Fibroblast of skin of scalp (primary cell): ENCODE results near the gene SOBP.
A peak's percentile ranks its signal among the peaks of the same experiment; 100 is the strongest.

Source experiments
- DNase-seq: peaks from one replicate; pipeline ENCODE4 v3.0.0-alpha.2; 2013

The SOBP gene

GRCh38 chr6:107621229-107621937 lies 131.5 kb downstream of the SOBP start:
- no peak for DNase-seq

- DNase-seq: no peak
Measured at GRCh38 chr6:107622269-107622668, 132.4 kb downstream of the SOBP start.

- DNase-seq: no peak
Measured at GRCh38 chr6:107624050-107624449, 134.1 kb downstream of the SOBP start.

DNA sequence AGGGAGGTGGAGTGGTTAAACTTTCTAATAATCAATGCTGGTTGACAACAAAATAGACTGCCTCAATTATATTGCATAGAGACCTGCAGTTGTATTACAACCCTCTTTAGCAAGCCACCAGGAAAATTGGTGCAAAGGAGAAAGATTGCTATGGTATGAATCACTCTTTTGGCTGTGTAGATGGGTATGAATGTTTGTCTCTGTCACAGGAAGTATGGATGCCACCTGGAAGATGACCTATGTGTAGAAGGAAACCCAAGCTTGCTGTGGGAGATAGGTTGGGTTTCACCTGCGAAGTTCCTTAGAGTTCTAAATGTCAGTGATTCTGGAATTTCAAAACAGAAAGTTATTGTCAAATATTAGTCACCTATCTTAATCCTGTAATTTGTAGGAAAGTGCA lies 134.6 kb downstream of the SOBP start:
- DNase-seq: no peak

DNA sequence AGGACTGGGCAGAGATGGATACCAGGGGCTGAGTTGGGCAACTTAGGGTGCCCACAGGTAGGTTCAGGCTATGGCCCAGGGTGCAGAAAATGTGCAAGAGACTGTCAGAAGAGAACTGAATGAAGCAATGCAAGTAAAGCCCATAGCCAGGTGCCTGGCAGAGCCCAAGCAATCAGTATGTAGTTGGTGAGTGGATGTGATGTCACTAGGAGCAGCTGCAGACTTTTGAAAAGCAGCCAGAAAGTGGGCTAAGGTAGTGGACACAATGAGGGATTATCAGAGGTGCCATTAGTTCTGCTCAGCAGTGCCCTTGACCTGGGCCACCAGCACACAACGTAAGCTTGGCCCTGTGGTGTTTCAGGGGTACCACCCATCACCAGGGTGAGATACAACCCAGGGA lies 135.3 kb downstream of the SOBP start:
- DNase-seq: no peak

DNA sequence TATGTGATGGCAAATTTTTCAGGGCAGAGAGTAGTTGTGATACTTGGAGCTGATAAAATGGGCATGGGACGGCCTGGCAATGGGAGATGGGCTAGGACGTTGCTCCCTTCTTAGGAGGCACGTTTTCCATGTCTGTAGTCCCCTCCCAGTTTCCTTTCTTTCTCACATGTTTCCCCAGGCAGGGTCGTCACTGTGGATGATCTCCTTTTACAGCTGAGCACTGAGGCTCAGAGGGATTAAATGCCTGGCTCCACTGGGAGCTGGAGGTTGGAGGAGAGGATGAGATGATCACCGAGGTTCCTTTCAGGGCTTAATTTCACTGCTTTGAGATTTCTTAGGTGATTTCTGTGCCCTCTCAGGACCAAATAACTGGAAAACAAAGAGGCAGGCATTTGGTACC lies 136.7 kb downstream of the SOBP start:
- DNase-seq: no peak

- DNase-seq: no peak
Measured at GRCh38 chr6:107627969-107628368, 138.1 kb downstream of the SOBP start.

- DNase-seq: no peak
Measured at GRCh38 chr6:107628878-107629277, 139.0 kb downstream of the SOBP start.

- DNase-seq: no peak
Measured at GRCh38 chr6:107629548-107630129, 139.7 kb downstream of the SOBP start.

- no peak for DNase-seq
Measured at GRCh38 chr6:107630348-107630977, 140.5 kb downstream of the SOBP start.

GRCh38 chr6:107632381-107633136 lies 142.6 kb downstream of the SOBP start:
- no peak for DNase-seq

DNA sequence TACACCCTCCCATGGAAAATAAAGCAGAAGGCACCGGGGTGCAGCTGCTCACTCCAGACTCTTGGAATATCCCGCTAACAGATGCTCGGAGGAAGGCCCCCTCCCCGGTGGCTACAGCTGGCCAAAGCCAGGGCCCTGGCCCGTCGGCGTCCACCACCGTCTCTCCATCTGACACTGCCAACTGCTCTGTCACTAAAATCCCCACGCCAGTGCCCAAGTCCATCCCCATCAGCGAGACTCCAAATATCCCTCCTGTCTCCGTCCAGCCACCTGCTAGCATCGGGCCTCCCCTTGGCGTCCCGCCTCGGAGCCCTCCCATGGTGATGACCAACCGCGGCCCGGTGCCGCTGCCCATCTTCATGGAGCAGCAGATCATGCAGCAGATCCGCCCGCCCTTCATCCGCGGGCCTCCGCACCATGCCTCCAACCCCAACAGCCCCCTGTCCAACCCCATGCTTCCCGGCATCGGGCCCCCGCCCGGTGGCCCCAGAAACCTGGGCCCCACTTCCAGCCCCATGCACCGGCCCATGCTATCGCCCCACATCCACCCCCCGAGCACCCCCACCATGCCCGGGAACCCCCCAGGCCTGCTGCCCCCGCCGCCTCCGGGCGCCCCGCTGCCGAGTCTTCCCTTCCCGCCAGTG lies 143.9 kb downstream of the SOBP start:
- DNase-seq: no peak

GRCh38 chr6:107634324-107635056 lies 144.6 kb downstream of the SOBP start:
- peak; percentile 12 for DNase-seq

DNA sequence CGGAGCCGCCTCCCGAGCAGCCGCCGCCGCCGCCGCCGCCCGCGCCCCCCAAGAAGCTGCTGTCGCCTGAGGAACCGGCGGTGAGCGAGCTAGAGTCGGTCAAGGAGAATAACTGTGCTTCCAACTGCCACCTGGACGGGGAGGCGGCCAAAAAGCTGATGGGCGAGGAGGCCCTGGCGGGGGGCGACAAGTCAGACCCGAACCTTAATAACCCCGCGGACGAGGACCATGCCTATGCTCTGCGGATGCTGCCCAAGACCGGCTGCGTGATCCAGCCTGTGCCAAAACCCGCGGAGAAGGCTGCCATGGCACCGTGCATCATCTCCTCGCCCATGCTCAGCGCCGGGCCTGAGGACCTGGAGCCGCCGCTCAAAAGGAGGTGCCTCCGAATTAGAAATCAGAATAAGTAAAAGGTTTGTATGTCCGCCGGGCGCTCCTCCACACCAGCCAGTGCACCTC lies 145.2 kb downstream of the SOBP start:
- no peak for DNase-seq

DNA sequence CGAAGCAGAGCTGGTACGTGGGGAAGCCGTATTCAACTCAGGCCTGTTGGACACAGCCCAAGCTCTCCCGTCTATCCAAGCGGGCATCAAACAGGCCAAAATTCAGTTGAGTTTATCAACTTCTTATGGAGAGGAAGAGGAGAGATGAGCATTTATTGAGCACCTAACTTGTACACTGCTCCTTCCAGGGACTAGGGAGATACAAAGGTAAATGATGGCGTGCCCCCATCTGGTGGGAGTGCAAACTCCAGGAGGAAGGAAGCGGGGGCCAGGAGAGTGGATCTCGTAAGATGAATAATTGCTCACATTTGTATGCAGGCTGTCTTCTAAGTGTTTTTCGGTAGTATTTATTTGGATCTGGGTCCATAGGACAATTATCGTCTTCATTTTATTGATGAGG lies 146.6 kb downstream of the SOBP start:
- no peak for DNase-seq

GRCh38 chr6:107637316-107638315 lies 147.7 kb downstream of the SOBP start:
- no peak for DNase-seq

DNA sequence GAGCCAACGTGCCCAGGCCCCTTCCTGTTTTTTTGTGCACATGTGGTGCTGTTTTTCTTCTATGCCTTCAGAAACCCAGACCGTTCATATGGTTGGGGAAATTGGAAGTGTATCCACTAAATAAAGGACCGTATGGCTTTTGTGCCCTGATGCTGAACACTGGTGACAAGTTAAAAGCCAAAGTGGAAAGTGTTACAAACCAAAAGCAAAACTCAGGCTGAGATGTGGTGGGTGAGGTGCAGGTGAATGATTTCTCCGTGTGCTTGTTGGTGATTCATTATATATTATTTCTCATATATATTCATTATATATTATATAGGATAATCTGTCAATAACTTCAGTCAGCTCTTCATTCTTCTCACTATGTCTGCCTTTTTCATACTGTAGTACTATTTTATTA lies 148.6 kb downstream of the SOBP start:
- no peak for DNase-seq

GRCh38 chr6:107639511-107639910 lies 149.6 kb downstream of the SOBP start:
- no peak for DNase-seq

- DNase-seq: no peak
Measured at GRCh38 chr6:107641071-107641470, 151.2 kb downstream of the SOBP start.

DNA sequence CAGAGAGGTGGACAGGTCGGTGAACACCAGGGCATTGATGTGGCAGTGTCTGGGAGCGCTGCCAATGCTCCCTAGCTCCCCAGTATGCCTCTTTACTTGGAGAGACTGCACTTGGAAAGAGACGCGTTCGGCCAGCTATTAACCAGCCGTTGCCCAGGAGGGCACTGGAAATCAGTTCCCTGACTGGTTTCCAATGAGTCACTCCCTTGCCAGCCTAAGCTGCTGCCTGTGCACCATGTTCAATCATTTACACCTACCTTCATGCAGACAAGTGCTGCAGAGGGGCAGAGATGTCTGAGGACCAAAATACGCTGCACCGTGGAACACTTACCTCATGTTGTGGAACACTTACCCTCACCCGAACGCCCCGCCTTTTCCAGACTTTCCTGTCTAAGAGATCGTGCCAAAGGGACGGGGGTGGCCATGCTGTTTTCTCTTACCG lies 151.6 kb downstream of the SOBP start:
- no peak for DNase-seq
